NCI-H146 (cell line): ENCODE measurements around the gene SSBP4.
A peak's percentile ranks its signal among the peaks of the same experiment; 100 is the strongest.

ENCODE experiments used
- DNase-seq: peaks from one replicate; lab custom pipeline; 2025; lab: John Stamatoyannopoulos, UW

Gene SSBP4

DNA sequence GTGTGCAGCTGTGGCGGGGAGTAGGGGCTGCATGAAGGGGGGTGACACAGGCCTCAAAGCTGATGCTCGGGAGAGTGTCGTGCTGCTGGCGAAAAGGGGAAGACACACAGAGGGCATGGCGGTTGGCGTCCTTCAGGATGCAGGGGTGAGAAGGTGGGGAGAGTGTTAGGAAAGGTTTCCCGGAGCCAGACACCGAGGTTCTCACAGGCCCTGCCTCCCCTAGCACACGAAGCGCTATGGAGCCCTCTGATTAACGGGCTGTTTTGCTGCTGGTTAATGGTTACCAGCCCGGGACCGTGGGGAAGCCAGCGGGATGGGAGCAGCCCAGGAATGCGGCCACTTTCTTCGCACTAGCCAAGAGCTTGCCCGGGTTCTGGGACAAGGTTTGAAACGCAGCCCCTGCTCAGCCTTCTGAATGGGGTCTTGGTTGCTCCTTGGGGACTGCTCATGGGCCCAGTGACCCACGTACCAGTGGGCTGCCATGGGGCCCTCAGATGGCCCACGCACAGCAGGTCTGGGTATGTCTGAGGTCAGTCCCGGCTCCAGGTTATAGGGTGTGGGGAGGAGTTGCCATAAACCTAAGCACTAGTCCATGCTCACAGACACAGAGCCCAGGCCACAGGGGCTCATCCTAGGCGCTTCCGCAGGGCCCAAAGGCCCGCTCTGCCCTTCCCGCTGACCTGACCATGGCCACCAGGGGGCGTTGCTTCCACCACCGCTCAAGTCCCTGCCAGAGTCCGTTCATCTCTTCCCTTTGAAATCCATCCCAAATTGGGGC, 50.1 kb downstream of the SSBP4 start:
- DNase-seq: peak; percentile 30

- no peak for DNase-seq
Observed at GRCh38 chr19:18470787-18471186, 51.6 kb downstream of the SSBP4 start.

DNA sequence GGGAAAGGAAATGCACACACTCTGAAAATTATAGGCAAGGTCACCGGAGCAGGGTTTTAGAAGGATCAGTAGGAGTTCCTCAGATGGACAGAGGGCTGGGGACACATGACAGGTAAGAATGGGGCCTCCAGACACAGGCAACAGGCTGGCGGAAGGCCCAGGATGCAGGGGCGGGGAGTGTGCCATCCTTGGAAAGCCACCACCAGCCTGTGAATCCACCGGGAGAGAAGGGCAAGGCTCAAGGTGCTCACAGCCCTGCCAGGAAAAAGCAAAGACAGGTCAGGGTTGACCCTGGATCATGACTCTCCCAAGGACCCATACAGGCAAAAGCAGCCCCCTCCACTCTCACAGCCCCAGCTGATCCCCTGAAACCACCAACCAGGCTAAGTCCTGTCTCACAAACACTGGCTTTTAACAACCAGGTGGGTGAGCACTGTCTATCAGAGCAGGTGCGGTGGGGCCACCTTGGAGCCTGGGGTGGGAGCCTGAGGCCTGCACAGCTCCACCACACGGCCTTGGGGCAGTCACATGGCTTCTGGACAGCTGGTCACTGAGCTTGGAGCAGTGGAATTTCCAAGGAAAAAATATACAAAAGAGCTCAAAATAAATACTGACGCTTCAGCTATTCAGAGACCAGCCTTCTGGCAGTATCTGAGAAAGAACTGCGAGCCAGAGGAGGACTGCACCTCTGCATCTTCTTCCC, 54.0 kb downstream of the SSBP4 start:
- peak; percentile 15 for DNase-seq

DNA sequence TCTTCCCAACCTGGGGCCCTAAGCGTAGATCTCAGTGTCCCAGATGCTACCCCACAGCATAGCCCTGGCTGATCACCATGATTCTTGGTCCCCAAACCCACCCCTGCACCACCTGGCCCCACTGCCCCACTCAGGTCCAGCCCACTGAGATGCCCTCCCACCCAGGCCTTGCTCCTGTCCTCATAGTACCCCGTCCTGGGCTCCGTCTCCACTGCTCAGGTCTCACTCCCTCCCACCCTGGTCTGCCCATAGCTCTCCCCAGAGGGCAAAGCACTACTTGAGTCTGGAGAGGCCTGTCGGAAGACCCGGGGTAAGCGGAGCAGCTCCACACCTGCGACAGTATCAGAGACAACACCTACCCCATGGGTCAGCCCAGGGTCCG, 54.5 kb downstream of the SSBP4 start:
- DNase-seq: no peak

DNA sequence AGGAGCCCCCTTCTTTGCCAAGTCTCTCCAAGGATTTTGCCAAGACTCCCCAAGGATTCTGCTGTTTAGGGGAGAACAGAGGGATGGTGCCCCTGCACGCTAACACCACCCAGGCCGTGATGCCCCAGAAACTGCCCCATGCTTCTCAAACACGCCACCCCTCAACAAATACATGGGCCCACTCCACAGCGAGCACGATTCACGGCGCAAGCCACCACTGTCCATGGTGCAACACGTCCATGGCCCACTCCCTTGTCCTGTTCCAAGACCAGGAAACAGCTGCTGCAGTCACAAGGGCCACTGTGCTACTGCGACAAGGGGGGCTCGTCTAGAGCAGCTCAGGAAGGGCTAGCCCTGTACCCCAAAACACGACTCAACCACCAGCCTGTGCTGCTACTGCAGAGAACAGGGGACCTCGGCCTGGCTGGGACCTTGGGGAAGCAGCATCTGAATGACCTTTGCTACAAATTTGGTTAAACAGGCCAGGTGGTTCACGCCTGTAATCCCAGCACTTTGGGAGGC, 55.2 kb downstream of the SSBP4 start:
- DNase-seq: no peak

- no peak for DNase-seq
Observed at GRCh38 chr19:18475004-18475453, 55.8 kb downstream of the SSBP4 start.

DNA sequence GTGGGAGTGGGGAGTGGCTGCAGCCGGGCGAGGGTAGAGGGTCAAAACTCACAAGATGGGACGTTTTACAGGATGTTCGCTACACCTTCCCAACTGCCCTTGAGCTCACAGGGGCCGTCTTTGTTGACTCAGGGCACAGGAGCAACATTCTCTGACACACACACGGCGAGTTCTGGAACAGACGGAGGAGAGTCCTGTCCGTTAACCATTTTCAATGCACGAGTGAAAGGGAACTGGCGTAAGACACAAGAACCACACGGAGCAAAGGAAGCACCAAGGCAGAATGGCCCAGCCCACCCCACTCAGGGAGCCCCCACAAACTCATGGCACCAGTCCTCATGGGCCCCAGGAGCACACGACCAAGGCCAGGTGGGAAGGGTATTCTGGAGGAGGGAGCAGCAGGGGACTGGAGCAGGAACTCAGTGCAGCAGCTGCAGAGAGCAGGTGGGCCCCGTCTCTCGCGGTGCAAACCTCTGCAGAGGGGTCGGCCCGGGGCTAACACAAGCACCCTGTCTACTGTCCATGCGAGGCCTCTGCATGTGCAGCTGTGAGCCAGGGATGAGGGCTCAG, 56.6 kb downstream of the SSBP4 start:
- DNase-seq: no peak

- no peak for DNase-seq
Observed at GRCh38 chr19:18476507-18477041, 57.4 kb downstream of the SSBP4 start.

DNA sequence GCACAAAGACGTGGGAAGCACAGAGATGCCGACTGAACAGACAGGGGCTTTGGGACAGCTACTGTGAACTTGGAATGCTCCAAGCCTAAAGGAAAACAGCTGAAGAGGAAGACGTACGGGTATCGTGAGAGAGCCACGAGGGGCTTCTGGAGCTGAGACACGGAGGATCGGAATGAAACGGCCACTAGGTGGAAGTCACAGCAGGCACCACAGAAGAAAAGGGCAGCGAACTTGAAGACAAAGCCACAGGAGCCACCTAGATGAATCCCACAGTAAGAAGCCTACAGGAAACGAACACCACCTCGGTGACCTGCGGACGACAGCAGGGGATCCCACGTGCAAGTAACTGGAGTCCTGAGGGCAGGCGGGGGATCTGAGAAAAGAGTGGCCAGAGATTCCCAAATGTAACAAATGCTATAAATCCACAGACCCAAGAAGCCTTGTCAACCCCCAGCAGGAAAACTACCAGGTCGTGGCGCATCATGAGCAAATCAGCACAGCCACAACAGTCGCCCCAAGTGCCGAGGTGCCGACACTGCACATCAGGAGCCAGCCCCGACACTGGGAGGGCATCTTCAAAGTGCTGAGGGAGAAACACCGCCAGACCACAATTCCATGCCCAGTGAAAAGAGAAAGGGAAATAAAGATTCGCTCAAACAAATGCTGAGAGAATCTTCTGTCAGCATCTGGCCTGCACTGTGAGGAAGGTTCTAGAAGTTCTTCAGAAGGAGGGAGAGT, 58.0 kb downstream of the SSBP4 start:
- no peak for DNase-seq

DNA sequence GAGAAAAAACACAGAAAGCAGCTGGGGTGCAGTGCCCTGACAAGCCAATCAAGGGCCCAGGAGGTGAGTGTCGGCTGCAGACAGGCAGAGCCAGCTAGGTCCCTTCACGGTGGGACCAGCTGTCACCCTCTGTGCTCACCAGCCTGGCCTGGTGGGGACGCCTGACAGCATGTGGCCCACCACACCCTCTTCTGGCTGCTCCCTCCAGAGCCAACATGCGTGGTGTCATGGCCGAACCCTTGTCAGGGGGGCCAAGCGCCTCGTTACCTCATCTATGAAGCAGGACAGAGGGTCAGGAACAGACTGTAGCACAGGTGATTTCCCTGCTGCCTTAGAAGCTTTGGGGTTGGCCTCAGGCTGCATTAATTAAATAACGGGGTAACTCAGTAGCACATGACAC, 58.8 kb downstream of the SSBP4 start:
- no peak for DNase-seq

- DNase-seq: no peak
Observed at GRCh38 chr19:18478545-18479311, 59.5 kb downstream of the SSBP4 start.

DNA sequence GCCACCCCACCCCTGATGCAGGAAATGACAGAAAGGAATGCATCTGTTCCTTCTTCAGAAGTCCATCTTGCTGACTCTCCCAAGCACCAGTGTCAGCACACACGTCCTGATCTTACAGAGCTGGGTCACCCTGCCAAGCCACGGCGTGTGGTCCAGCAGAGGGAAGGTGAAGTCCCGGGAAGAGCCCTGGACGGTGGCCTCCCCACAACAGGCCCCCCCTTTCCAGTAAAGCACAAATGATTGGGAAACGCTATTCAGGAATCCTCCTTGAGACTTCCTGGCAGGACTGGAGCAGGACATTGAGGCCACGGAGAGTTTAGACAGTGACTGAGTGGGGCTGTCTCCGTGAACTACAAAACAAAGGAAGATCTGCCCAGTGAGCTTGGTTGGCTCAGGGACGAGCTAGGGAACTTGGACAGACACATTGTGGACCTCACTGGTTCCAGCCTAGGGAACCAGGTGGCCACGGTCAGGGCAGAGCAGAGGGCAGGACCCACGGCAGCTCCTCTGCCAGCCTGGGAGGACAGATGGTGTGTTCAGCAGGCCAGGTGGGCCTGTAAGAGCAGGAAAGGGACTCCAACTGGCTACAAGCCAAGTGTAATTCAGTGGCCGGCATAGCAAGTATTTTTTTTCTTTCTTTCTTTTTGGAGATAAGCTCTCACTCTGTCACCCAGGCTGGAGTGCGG, 61.0 kb downstream of the SSBP4 start:
- peak; percentile 75 for DNase-seq

GRCh38 chr19:18481505-18482222, 62.5 kb downstream of the SSBP4 start:
- DNase-seq: no peak

- DNase-seq: peak; percentile 16
Observed at GRCh38 chr19:18483119-18483890, 64.1 kb downstream of the SSBP4 start.
